ENCODE measurements around the gene PCBP3.

DNA sequence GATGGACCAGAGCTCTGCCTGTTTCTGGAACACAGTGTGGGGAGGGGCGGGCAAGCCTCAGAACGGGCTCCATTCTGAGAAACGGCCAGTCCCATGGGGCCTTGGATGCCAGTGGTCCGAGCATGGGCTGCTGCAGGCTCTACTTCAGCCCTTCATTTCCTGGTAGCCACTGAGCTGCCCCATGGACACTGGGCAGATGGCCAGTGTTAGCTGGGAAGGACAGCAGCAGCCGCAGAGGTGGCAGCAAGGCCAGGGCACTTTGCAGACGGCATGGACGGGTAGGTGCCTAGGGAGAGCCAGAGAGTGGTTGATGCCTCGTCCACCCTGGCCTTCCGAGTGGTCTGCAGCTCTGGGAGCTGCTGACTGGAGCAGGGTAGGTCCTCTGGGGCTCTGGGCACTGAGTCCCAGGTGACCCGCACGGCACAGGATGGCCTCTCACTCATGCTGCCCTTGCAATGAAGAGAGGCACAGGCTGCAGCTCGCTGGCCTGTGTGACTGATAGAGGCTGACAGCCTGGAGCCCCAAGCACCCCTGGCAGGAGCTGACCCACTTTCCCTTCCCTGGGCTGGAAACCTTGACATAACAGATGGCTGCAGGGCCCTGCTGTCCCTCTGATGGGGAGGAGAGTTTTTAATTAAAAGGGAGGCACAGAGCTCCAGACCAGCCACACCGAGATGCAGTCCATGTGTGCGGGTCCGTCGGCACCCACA, 250.4 kb downstream of the PCBP3 start:
- TF ChIP-seq, protein P1, sequence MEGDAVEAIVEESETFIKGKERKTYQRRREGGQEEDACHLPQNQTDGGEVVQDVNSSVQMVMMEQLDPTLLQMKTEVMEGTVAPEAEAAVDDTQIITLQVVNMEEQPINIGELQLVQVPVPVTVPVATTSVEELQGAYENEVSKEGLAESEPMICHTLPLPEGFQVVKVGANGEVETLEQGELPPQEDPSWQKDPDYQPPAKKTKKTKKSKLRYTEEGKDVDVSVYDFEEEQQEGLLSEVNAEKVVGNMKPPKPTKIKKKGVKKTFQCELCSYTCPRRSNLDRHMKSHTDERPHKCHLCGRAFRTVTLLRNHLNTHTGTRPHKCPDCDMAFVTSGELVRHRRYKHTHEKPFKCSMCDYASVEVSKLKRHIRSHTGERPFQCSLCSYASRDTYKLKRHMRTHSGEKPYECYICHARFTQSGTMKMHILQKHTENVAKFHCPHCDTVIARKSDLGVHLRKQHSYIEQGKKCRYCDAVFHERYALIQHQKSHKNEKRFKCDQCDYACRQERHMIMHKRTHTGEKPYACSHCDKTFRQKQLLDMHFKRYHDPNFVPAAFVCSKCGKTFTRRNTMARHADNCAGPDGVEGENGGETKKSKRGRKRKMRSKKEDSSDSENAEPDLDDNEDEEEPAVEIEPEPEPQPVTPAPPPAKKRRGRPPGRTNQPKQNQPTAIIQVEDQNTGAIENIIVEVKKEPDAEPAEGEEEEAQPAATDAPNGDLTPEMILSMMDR (optimal IDR thresholded peaks at IDR 0.05 in 1 of 3, IDR thresholded peaks at IDR 0.05 in 1 of 3, conservative IDR thresholded peaks at IDR 0.05 in 1 of 3; ENCODE audit: extremely low read depth in 1 of 3, insufficient read depth in 2 of 3, low read length in 3 of 3), result no peak
- TF ChIP-seq EZH2 (IDR thresholded peaks at IDR 0.05; ENCODE audit: low read length), result no peak
